Mucosa of rectum (tissue), 2 donors: ENCODE measurements around the gene ARHGAP4.
A peak's percentile ranks its signal among the peaks of the same experiment; 100 is the strongest.

ENCODE experiments used
- H3K27ac ChIP-seq, 2 donors: one replicate each; pipeline ENCODE4 v1.7.0; 2013; ENCODE audit warnings: inconsistent platforms in 2 of 2, low read depth in 2 of 2, low read length in 2 of 2
- H3K27me3 ChIP-seq, 2 donors: one replicate each; pipeline ENCODE4 v1.7.0; 2013; ENCODE audit warnings: low read length in 2 of 2; ENCODE audit not compliant: control insufficient read depth in 2 of 2, insufficient read depth in 2 of 2
- H3K36me3 ChIP-seq, 2 donors: one replicate each; pipeline ENCODE4 v1.7.0; 2013; ENCODE audit warnings: low read length in 2 of 2; ENCODE audit not compliant: control insufficient read depth in 2 of 2, insufficient read depth in 2 of 2
- H3K4me1 ChIP-seq, 2 donors: one replicate each; pipeline ENCODE4 v1.7.0; 2013; ENCODE audit warnings: low read length in 2 of 2, mild to moderate bottlenecking in 1 of 2; ENCODE audit not compliant: control insufficient read depth in 2 of 2, insufficient read depth in 2 of 2
- H3K4me3 ChIP-seq, 2 donors: one replicate each; pipeline ENCODE4 v1.7.0; 2013; ENCODE audit warnings: low read length in 2 of 2
- H3K9ac ChIP-seq, 2 donors: one replicate each; pipeline ENCODE4 v1.7.0; 2013; ENCODE audit warnings: low read length in 2 of 2, low read depth in 1 of 2, mild to moderate bottlenecking in 1 of 2
- H3K9me3 ChIP-seq, 2 donors: one replicate each; pipeline ENCODE4 v1.7.0; 2013; ENCODE audit warnings: low read length in 2 of 2; ENCODE audit not compliant: control insufficient read depth in 2 of 2
- donor health status: healthy.
- donor health status: Normal muscosa, but diverticular disease.

Gene ARHGAP4

DNA sequence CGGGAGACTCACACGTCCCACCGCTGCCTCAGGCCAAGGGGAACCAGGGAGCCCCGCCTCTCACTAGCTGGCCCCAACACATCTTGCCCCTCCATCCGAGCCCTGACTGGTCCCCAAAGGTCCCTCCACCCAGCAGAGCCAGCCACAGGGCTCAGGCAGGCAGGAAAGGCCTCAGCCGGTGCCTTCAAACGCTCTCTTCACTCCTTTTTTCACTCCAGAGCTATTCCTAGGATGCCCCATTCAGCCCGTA, 1.5 kb upstream of the ARHGAP4 start:
- peak overlapping the region; percentile 78 to 83 for H3K4me3 ChIP-seq
- peak overlapping the region; percentile 83 to 97 for H3K9ac ChIP-seq
- peaks cover 4 to 11% of the 10 kb centered on the region in 2 donors for H3K36me3 ChIP-seq
- peaks cover 2 to 7% of the 10 kb centered on the region in 2 donors for H3K27me3 ChIP-seq
- H3K27ac ChIP-seq = peak overlapping the region; percentile 99
- H3K4me1 ChIP-seq = peaks cover 29 to 34% of the 10 kb centered on the region in 2 donors
- no peaks in the 10 kb centered on the region for H3K9me3 ChIP-seq

DNA sequence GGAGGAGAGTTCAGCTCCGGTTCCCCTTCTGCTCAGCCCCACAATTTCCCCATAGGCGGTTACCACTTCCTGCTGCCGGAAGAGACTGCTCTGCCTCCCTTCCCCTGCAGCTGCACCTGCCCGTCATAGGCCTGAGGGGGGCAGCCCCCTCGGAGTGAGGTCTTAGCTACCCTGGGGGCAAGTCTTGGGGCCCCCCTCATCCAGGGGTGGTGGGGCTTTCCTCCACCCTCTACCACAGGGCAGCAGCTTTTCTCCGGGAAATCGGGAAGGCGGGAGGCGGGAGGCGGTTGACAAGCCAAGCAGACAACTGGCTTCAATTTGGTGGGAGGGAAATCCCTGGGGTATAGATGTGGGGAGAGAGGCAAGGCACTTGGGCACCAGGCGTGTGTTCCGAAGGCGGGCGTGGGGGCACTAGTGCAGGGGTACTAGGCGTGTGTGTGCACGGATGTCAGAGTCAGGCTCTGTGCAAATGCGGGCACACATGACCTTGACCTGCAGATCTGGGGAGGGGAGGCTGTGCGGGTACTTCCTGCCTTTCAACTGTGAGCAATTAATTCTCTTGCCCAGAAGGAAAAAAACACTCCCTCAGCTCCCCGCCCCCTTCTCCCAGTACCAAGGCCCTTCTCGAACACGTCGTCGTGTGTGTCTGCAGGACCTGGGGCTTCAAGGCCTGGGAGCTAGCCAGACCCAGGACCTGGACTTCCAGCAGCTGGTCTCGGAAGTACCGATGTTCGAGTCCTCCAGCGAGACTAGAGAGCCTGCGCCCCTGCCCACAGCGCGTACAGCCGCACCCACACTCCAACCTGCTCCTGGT, 1.0 kb upstream of the ARHGAP4 start:
- peaks cover 29 to 34% of the 10 kb centered on the region in 2 donors for H3K4me1 ChIP-seq
- H3K4me3 ChIP-seq = peak overlapping the region; percentile 78 to 83
- no peaks in the 10 kb centered on the region for H3K9me3 ChIP-seq
- peak overlapping the region; percentile 99 for H3K27ac ChIP-seq
- H3K27me3 ChIP-seq = peaks cover 2 to 7% of the 10 kb centered on the region in 2 donors
- H3K9ac ChIP-seq = peak overlapping the region; percentile 83 to 97
- H3K36me3 ChIP-seq = peaks cover 4 to 11% of the 10 kb centered on the region in 2 donors

- peaks cover 2 to 7% of the 10 kb centered on the region in 2 donors for H3K27me3 ChIP-seq
- H3K36me3 ChIP-seq = peaks cover 1 to 10% of the 10 kb centered on the region in 2 donors
- H3K4me3 ChIP-seq = peak overlapping the region; percentile 78 to 83
- H3K4me1 ChIP-seq = peaks cover 29 to 37% of the 10 kb centered on the region in 2 donors
- H3K9ac ChIP-seq = peak overlapping the region; percentile 83 to 97
- no peaks in the 10 kb centered on the region for H3K9me3 ChIP-seq
- H3K27ac ChIP-seq = peak overlapping the region; percentile 99
Observed at GRCh38 chrX:153926552-153926857, 441 bp upstream of the ARHGAP4 start.

GRCh38 chrX:153925387-153925738, 701 bp downstream of the ARHGAP4 start:
- no peaks in the 10 kb centered on the region for H3K9me3 ChIP-seq
- peak overlapping the region in 1 of 2 donors; percentile 38 for H3K9ac ChIP-seq
- H3K27ac ChIP-seq = peak overlapping the region; percentile 60 to 99
- peaks cover 29 to 37% of the 10 kb centered on the region in 2 donors for H3K4me1 ChIP-seq
- H3K4me3 ChIP-seq = peak overlapping the region; percentile 46 to 71
- H3K36me3 ChIP-seq = no peaks in the 10 kb centered on the region
- peaks cover 2 to 9% of the 10 kb centered on the region in 2 donors for H3K27me3 ChIP-seq

DNA sequence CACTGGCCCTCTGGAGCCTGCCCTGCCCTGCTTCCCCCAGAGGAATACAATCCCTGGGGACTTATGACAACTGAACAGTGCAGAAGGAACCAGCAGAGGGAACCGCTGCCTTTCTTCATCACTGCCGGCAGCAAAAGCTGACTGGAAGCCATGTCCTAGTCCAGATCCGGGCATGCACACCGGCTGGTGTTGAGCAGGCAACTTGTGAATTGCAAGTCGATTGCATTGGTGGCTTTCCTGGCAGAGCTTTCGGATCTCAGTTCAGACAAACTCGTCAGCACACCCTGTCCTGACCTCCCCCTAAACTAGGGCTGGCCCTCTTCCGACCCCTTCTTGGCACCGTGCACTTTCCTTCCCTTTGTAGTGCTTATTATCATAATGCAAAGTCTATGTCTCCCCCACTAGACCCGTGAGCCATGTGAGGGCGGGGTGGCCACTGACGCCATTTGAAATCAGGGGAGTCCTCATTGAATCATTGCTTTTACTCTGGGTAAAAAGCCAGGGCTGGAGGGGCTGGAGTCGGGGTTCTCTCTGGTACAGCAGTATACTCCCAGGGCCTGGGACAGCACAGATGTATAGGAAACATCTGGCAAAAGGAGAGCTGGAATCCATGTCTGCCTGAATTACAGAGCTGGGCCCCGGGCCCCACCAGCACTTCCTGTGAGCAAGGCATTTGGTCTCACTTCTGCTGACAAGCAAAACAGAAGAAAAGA, 1.8 kb downstream of the ARHGAP4 start:
- H3K9ac ChIP-seq = no peak overlapping the region
- no peaks in the 10 kb centered on the region for H3K36me3 ChIP-seq
- peak overlapping the region in 1 of 2 donors; percentile 71 for H3K4me3 ChIP-seq
- peaks cover 2 to 9% of the 10 kb centered on the region in 2 donors for H3K27me3 ChIP-seq
- no peaks in the 10 kb centered on the region for H3K9me3 ChIP-seq
- peak overlapping the region in 1 of 2 donors; percentile 99 for H3K27ac ChIP-seq
- peaks cover 26 to 35% of the 10 kb centered on the region in 2 donors for H3K4me1 ChIP-seq

- no peaks in the 10 kb centered on the region for H3K9me3 ChIP-seq
- peaks cover 18 to 30% of the 10 kb centered on the region in 2 donors for H3K4me1 ChIP-seq
- H3K4me3 ChIP-seq = peak overlapping the region in 1 of 2 donors; percentile 26
- H3K27ac ChIP-seq = no peak overlapping the region
- no peak overlapping the region for H3K9ac ChIP-seq
- H3K27me3 ChIP-seq = peaks cover 2 to 9% of the 10 kb centered on the region in 2 donors
- no peaks in the 10 kb centered on the region for H3K36me3 ChIP-seq
Observed at GRCh38 chrX:153922932-153923857, 2.9 kb downstream of the ARHGAP4 start.

DNA sequence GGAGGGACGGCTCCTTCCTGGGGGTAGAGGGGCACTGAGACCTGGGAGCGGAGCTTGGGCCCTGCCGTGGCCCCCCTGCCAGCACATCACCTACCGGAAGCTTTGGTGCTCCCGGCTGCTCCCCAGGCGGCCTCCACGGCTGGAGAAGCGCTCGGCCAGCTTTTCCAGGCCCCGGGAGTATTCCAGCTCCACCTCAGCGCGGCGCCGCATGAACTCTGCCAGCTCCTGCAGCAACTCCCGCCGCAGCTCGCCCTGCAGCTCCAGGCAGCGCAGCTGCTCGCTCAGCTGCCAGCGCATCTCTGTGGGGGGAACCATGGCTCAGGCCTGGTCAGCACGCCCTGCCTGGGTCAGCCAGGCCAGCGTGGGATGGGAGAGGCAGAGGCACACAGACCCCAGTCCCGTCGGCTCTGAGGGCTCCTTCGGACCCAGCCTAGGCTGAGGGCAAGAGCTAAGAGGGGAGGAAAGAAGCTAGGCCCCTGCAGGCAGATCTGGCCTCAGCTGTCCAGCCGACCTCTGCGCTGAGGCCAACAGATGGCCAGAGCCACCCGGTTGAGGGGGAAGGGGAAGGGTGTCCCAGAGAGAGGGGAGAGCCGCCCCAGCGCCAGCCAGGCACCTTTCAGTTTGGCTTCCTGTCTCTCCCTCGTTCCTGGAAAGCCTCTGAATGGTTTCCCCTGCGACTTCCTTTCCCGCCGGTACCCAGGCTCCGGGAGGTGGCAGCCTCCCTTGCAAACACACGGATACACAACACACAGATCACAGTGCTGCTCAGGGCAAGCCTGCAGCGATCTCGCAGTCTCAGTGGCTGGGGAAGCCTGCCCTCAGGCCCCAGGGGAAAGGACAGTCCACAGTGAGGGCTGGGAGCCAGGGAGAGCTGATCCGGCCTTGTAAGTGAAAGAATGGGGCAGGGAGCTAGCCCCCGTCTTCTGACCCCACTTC, 4.3 kb downstream of the ARHGAP4 start:
- no peaks in the 10 kb centered on the region for H3K36me3 ChIP-seq

DNA sequence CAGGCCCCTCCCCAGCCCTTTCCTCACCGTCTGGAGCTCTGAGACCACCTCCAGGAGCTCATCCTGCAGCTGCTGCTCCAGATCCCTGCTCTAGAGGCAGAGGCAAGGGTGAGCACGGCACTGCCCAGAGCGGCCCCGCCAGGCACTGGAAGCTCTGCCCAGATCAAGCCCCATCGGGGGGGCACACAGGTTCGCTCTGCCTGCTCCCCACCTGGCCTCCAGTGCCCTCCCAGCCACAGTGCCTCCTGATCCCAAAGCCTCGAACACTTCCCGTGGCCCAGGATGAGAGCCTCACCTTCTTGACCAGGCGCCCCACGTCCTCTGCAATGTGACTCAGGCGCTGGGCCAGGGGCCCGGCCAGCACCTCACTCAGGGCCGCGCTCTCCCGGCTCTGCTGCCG, 5.0 kb downstream of the ARHGAP4 start:
- Histone ChIP-seq H3K4me1 (peaks cover 2 to 14% of the 10 kb centered on the region in 2 donors), H3K36me3 (no peaks in the 10 kb centered on the region), H3K9ac (no peak overlapping the region), H3K27ac (no peak overlapping the region), H3K27me3 (peaks cover 0 to 9% of the 10 kb centered on the region in 2 donors), H3K9me3 (no peaks in the 10 kb centered on the region), H3K4me3 (no peak overlapping the region)

More for the DNA sequence above, 4.3 kb downstream of the ARHGAP4 start:
- peak overlapping the region in 1 of 2 donors; percentile 23 for H3K27ac ChIP-seq
- H3K27me3 ChIP-seq = peaks cover 2 to 9% of the 10 kb centered on the region in 2 donors
- peaks cover 8 to 19% of the 10 kb centered on the region in 2 donors for H3K4me1 ChIP-seq
- H3K9ac ChIP-seq = no peak overlapping the region
- H3K9me3 ChIP-seq = no peaks in the 10 kb centered on the region
- no peak overlapping the region for H3K4me3 ChIP-seq

- Histone ChIP-seq H3K9me3 (no peaks in the 10 kb centered on the region), H3K27me3 (peaks cover 0 to 9% of the 10 kb centered on the region in 2 donors), H3K4me3 (no peak overlapping the region), H3K27ac (no peak overlapping the region), H3K9ac (no peak overlapping the region), H3K36me3 (no peaks in the 10 kb centered on the region), H3K4me1 (peaks cover 2 to 11% of the 10 kb centered on the region in 2 donors)
Observed at GRCh38 chrX:153920546-153920945, 5.5 kb downstream of the ARHGAP4 start.
